Keratinocyte (primary cell): ENCODE data around the gene GDF11.

Source experiments
- CTCF ChIP-seq, 3 experiments: IDR thresholded peaks in 1 of 3; conservative IDR thresholded peaks in 1 of 3; optimal IDR thresholded peaks in 1 of 3; 2 replicates in 2 of 3; 3 replicates in 1 of 3; pipeline versions ENCODE3 to v1.5.1; 2011; ENCODE audit warnings: low read length in 3 of 3, mild to moderate bottlenecking in 3 of 3, moderate library complexity in 2 of 3, control low read depth in 1 of 3, inconsistent platforms in 1 of 3; ENCODE audit not compliant: insufficient read depth in 2 of 3; ENCODE audit errors: extremely low read depth in 1 of 3
- EZH2 ChIP-seq: IDR thresholded peaks from one replicate; pipeline ENCODE4 v1.6.1; 2012; ENCODE audit warnings: inconsistent platforms, mild to moderate bottlenecking, low read length, moderate library complexity

DNA sequence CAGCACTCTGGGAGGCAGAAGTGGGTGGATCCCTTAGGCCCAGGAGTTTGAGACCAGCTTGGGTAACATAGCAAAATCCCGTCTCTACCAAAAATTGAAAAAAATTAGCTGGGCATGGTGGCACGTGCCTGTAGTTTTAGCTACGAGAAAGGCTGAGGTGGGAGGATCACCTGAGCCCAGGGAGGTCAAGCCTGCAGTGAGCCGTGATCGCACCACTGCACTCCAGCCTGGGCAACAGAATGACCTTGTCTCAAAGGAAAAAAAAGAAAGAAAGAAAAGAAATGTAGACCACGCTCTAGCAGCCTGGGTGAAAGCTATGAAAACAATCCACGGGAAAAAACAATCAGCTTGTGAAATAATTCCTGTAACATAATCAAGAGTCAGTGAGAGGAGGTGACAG lies 45.6 kb downstream of the GDF11 start:
- TF ChIP-seq CTCF (optimal IDR thresholded peaks at IDR 0.05 in 1 of 3, IDR thresholded peaks at IDR 0.05 in 1 of 3, conservative IDR thresholded peaks at IDR 0.05 in 1 of 3; ENCODE audit: extremely low read depth in 1 of 3, insufficient read depth in 2 of 3, low read length in 3 of 3) = no peak
- no peak for TF ChIP-seq EZH2
